ENCODE data around the gene CDC25B. TPM values are rescaled to one million over a fixed set of nuclear protein-coding genes. Genes with fewer than 3 reads are reported as not detected.

Gene CDC25B
- total and polyA plus RNA-seq, 5 donors, result 7.9 to 12.2 (median 10.7) TPM

DNA sequence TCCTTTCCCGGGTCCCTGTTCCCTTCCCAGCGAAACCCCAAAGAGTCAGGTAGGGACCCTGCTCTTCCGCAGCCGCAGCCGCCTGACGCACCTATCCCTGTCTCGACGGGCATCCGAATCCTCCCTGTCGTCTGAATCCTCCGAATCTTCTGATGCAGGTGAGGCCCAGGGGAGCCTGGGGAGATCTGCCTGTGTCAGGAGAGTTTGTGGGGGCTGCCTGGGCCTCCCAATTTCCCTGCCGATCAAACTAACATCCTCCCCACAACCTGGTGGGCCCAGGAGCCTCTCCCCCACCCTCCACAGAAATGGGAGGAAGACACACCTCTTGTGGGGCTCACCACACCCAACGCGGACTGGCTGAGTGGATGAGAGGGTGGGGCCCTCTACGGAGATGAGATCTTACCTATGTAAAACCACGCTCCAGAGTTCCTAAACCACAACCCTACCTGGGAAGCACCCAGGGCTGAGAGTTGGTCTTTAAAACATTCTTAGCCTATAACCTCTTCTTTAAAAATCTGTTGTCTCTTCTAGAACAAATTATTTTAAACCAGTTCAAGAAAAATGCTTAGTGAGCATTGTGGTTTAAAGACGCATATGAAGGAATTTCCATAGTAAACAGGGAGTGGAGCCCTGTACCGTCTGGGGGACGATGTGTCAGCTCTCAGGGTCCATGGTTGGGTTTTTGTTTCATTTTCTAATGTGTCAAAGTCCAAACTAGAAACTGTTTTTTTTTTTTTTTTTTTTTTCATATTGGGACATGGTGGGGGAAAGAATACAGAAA lies 1.7 kb downstream of the CDC25B start:
- H3K4me3 ChIP-seq (ENCODE audit: low read length), result no peak overlapping the region
- DNase-seq, result peak; percentile 12 to 37 (median 20)
- no peaks in the 10 kb centered on the region for H3K4me1 ChIP-seq (ENCODE audit: control insufficient read depth, insufficient read depth, low read length)
- WGBS, result 76% methylated on average over 19 of the region's 19 CpGs
- no peaks in the 10 kb centered on the region for H3K27me3 ChIP-seq (ENCODE audit: control insufficient read depth, insufficient read depth)
- H3K9me3 ChIP-seq (ENCODE audit: control insufficient read depth, low read length), result no peaks in the 10 kb centered on the region
- intact Hi-C loops (cut with DNase I), result no loop called here
- ATAC-seq, result no peak
- no peak overlapping the region for H3K27ac ChIP-seq (ENCODE audit: low read length)

GRCh38 chr20:3798373-3798768 lies 2.3 kb downstream of the CDC25B start:
- Histone ChIP-seq H3K27ac (ENCODE audit: low read length) (no peak overlapping the region), H3K4me3 (ENCODE audit: low read length) (no peak overlapping the region)

GRCh38 chr20:3798908-3799248 lies 2.8 kb downstream of the CDC25B start:
- intact Hi-C loops (cut with DNase I), result no loop called here
- Histone ChIP-seq H3K27me3 (ENCODE audit: control insufficient read depth, insufficient read depth) (no peaks in the 10 kb centered on the region), H3K9me3 (ENCODE audit: control insufficient read depth, low read length) (no peaks in the 10 kb centered on the region), H3K27ac (ENCODE audit: low read length) (no peak overlapping the region), H3K4me3 (ENCODE audit: low read length) (no peak overlapping the region), H3K4me1 (ENCODE audit: control insufficient read depth, insufficient read depth, low read length) (no peaks in the 10 kb centered on the region)
- WGBS, result 83% methylated on average over 3 of the region's 3 CpGs
- ATAC-seq (no peak), DNase-seq (peak; percentile 2 to 28 (median 21))

More at GRCh38 chr20:3798373-3798768, 2.3 kb downstream of the CDC25B start:
- Histone ChIP-seq H3K9me3 (ENCODE audit: control insufficient read depth, low read length) (no peaks in the 10 kb centered on the region), H3K27me3 (ENCODE audit: control insufficient read depth, insufficient read depth) (no peaks in the 10 kb centered on the region), H3K4me1 (ENCODE audit: control insufficient read depth, insufficient read depth, low read length) (no peaks in the 10 kb centered on the region)
- ATAC-seq (no peak), DNase-seq (peak in 2 of 3 donors; percentile 8 to 49)
- WGBS, result 72% methylated on average over 5 of the region's 5 CpGs
- intact Hi-C loops (cut with DNase I), result no loop called here

DNA sequence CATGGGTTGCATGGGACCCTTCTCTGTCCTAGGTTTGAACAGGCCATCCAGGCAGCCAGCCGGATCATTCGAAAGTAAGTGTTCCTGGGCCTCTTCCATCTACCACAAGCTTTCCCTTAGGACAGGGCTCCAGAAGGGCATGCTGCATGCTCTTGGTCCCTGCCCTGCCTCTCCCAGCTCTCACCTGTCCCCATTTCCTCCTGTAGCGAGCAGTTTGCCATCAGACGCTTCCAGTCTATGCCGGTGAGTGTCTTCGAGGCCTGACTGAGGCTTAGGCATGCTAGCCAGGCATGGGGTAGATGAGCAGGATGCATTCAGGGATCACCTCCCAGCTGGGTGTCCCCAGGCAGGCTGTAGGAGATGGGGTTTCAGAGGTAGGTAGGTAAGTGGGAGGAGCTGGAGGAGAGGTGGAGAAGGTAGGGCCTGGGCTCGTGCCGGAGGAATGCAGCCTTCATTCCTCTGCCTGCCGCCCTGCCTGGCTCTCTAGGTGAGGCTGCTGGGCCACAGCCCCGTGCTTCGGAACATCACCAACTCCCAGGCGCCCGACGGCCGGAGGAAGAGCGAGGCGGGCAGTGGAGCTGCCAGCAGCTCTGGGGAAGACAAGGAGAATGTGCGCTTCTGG lies 4.3 kb downstream of the CDC25B start:
- intact Hi-C loops (cut with DNase I), result no loop called here
- Histone ChIP-seq H3K9me3 (ENCODE audit: control insufficient read depth, low read length) (no peaks in the 10 kb centered on the region), H3K27me3 (ENCODE audit: control insufficient read depth, insufficient read depth) (no peaks in the 10 kb centered on the region), H3K27ac (ENCODE audit: low read length) (no peak overlapping the region), H3K4me1 (ENCODE audit: control insufficient read depth, insufficient read depth, low read length) (no peaks in the 10 kb centered on the region), H3K4me3 (ENCODE audit: low read length) (no peak overlapping the region)
- peak in 2 of 3 donors; percentile 21 to 49 for DNase-seq
- 90% methylated on average over 18 of the region's 18 CpGs for whole genome bisulfite sequencing
- ATAC-seq, result no peak

DNA sequence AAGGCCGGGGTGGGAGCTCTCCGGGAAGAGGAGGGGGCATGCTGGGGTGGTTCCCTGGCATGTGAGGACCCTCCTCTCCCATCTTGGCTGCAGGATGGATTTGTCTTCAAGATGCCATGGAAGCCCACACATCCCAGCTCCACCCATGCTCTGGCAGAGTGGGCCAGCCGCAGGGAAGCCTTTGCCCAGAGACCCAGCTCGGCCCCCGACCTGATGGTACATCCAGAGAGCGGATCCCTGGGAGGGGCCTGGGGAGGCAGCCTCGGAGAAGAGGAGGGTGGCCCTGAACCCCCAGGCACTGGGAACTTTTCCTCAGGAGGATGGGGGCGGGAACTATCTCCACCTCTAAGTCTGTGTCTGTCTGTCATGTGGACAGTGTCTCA lies 4.8 kb downstream of the CDC25B start:
- no peak overlapping the region for H3K27ac ChIP-seq (ENCODE audit: low read length)
- WGBS, result 92% methylated on average over 8 of the region's 8 CpGs
- H3K4me1 ChIP-seq (ENCODE audit: control insufficient read depth, insufficient read depth, low read length), result no peaks in the 10 kb centered on the region
- DNase-seq (peak in 2 of 3 donors; percentile 46 to 50), ATAC-seq (no peak)
- H3K4me3 ChIP-seq (ENCODE audit: low read length), result no peak overlapping the region
- intact Hi-C loops (cut with DNase I), result no loop called here
- no peaks in the 10 kb centered on the region for H3K9me3 ChIP-seq (ENCODE audit: control insufficient read depth, low read length)
- H3K27me3 ChIP-seq (ENCODE audit: control insufficient read depth, insufficient read depth), result no peaks in the 10 kb centered on the region

- WGBS, result 96% methylated on average over 4 of the region's 4 CpGs
- intact Hi-C loops (cut with DNase I), result no loop called here
- ATAC-seq, result no peak
- H3K27me3 ChIP-seq (ENCODE audit: control insufficient read depth, insufficient read depth), result no peaks in the 10 kb centered on the region
- H3K4me1 ChIP-seq (ENCODE audit: control insufficient read depth, insufficient read depth, low read length), result no peaks in the 10 kb centered on the region
- peak in 1 of 3 donors; percentile 26 for DNase-seq
- H3K9me3 ChIP-seq (ENCODE audit: control insufficient read depth, low read length), result no peaks in the 10 kb centered on the region
- H3K27ac ChIP-seq (ENCODE audit: low read length), result no peak overlapping the region
- no peak overlapping the region for H3K4me3 ChIP-seq (ENCODE audit: low read length)
Observed at GRCh38 chr20:3801299-3801698, 5.2 kb downstream of the CDC25B start.

DNA sequence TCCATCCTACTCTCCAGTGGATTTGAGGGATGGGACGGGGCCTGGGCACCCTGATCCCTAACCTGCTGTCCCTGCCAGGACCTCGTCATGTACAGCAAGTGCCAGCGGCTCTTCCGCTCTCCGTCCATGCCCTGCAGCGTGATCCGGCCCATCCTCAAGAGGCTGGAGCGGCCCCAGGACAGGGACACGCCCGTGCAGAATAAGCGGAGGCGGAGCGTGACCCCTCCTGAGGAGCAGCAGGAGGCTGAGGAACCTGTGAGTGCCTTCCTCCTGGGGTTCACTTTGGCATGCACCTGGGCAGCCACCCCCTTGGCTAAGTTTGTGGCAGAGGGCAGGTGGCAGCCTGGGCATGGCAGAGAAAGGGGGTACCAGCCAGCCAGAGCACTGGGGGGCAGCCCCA lies 5.7 kb downstream of the CDC25B start:
- intact Hi-C loops (cut with DNase I), result no loop called here
- ATAC-seq (no peak), DNase-seq (peak; percentile 11 to 48 (median 47))
- no peaks in the 10 kb centered on the region for H3K27me3 ChIP-seq (ENCODE audit: control insufficient read depth, insufficient read depth)
- no peak overlapping the region for H3K27ac ChIP-seq (ENCODE audit: low read length)
- no peak overlapping the region for H3K4me3 ChIP-seq (ENCODE audit: low read length)
- H3K9me3 ChIP-seq (ENCODE audit: control insufficient read depth, low read length), result no peaks in the 10 kb centered on the region
- 95% methylated on average over 13 of the region's 13 CpGs for WGBS
- no peaks in the 10 kb centered on the region for H3K4me1 ChIP-seq (ENCODE audit: control insufficient read depth, insufficient read depth, low read length)

DNA sequence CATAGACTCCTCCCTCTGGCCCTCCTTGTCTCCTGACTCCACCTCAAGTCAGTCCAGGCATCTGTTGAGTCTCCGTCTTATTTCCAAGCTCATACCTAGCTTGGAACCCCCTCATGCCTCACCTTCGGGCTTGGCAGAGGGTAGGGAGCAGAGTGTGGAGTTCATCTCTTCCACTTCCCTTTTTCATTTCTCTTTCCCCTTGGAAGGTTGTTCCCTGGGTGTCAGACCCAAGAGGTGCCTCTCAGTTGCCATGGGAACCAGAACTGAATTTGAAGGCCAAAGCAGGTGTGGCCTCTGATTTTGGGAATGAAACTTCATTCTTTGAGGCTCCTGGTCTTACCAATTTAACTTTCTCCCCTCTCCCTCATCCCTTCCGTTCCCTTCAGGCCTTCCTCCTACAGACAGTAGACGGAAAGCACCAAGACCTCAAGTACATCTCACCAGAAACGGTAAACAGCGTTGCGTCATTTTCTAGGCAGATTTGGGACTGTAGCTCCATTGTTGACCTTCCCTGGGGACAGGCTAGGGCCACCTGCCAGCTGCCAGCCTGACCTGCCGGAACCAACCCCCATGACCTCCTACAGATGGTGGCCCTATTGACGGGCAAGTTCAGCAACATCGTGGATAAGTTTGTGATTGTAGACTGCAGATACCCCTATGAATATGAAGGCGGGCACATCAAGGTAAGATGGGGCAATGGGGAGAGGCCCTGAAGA lies 6.6 kb downstream of the CDC25B start:
- H3K27me3 ChIP-seq (ENCODE audit: control insufficient read depth, insufficient read depth), result no peaks in the 10 kb centered on the region
- H3K4me3 ChIP-seq (ENCODE audit: low read length), result no peak overlapping the region
- peaks cover 7% of the 10 kb centered on the region for H3K4me1 ChIP-seq (ENCODE audit: control insufficient read depth, insufficient read depth, low read length)
- intact Hi-C loops (cut with DNase I), result no loop called here
- ATAC-seq (no peak), DNase-seq (no peak)
- H3K27ac ChIP-seq (ENCODE audit: low read length), result no peak overlapping the region
- no peaks in the 10 kb centered on the region for H3K9me3 ChIP-seq (ENCODE audit: control insufficient read depth, low read length)
- 92% methylated on average over 11 of the region's 11 CpGs for WGBS

GRCh38 chr20:3803289-3803688 lies 7.2 kb downstream of the CDC25B start:
- Histone ChIP-seq H3K27me3 (ENCODE audit: control insufficient read depth, insufficient read depth) (no peaks in the 10 kb centered on the region), H3K4me3 (ENCODE audit: low read length) (no peak overlapping the region), H3K27ac (ENCODE audit: low read length) (no peak overlapping the region), H3K9me3 (ENCODE audit: control insufficient read depth, low read length) (no peaks in the 10 kb centered on the region), H3K4me1 (ENCODE audit: control insufficient read depth, insufficient read depth, low read length) (peaks cover 10% of the 10 kb centered on the region)
- DNase-seq (no peak), ATAC-seq (no peak)
- intact Hi-C loops (cut with DNase I), result no loop called here
- 95% methylated on average over 14 of the region's 14 CpGs for WGBS

DNA sequence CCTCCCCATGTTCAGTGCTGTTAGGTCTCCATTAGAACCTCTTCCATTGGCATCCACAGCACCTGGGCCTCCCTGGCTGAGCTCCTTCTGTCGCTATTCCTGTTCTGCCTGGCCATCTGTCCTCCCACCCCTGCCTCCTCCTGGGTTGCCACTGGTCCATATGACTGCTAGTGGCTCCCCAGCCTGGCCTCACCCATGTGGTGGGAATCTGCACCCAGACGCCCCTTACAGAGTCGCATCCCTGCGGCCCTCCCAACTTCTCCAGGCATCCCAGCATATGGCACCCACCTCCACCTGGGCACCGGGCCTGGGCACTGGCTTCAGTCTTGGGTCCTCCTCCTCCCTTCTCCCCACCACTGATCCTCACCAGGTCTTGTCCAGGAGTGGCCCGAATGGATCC lies 7.7 kb downstream of the CDC25B start:
- Histone ChIP-seq H3K27ac (ENCODE audit: low read length) (no peak overlapping the region), H3K4me3 (ENCODE audit: low read length) (no peak overlapping the region), H3K9me3 (ENCODE audit: control insufficient read depth, low read length) (no peaks in the 10 kb centered on the region), H3K4me1 (ENCODE audit: control insufficient read depth, insufficient read depth, low read length) (peaks cover 10% of the 10 kb centered on the region), H3K27me3 (ENCODE audit: control insufficient read depth, insufficient read depth) (no peaks in the 10 kb centered on the region)
- intact Hi-C loops (cut with DNase I), result no loop called here
- no peak for DNase-seq
- WGBS, result 95% methylated on average over 6 of the region's 6 CpGs
- ATAC-seq, result no peak

DNA sequence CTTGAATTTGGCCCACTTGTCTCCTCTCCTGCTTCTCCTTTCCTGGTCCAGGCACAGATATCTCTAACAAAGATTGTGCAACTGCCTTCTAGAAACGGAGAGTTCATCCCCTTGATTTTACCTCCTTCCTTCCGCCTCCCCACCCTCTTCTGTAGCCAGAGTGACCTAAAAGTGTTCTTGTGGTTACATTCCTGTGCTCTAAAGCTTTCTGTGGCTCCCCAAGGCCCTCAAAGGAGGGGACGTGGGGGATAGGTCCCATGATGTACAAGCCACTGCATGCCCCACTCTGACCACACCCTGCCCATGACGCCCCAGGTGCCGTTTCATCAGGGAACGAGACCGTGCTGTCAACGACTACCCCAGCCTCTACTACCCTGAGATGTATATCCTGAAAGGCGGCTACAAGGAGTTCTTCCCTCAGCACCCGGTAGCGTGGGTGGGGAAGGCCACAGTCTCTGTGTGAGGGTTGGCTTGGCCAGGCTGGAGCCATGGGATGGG lies 8.2 kb downstream of the CDC25B start:
- 82% methylated on average over 11 of the region's 11 CpGs for WGBS
- H3K27me3 ChIP-seq (ENCODE audit: control insufficient read depth, insufficient read depth), result no peaks in the 10 kb centered on the region
- no peak overlapping the region for H3K4me3 ChIP-seq (ENCODE audit: low read length)
- peaks cover 10% of the 10 kb centered on the region for H3K4me1 ChIP-seq (ENCODE audit: control insufficient read depth, insufficient read depth, low read length)
- intact Hi-C loops (cut with DNase I), result no loop called here
- DNase-seq (no peak), ATAC-seq (no peak)
- H3K27ac ChIP-seq (ENCODE audit: low read length), result no peak overlapping the region
- no peaks in the 10 kb centered on the region for H3K9me3 ChIP-seq (ENCODE audit: control insufficient read depth, low read length)
